Ramos (cell line): Measurements from ENCODE around the gene SFTPB.
"Not testable (repeated sequence)": the region's sequence is repeated elsewhere in the genome, so short reads cannot be mapped to it uniquely, and the experiment has no call there.

Experiments used
- in situ Hi-C: fragments of 300-500 bp; cut with MboI; formaldehyde crosslinking; loops from one replicate; pipeline ENCODE4 v1.14.3; 2022; ENCODE audit warnings: low sequenced_read_pairs; ENCODE audit not compliant: unreplicated experiment

Gene SFTPB

GRCh38 chr2:85668009-85668856 lies at the start of gene SFTPB:
Gene SFTPB (minus strand): TSS chr2:85668199. CDS start chr2:85668183, 16 bp downstream.
- in situ Hi-C loops = no loop called here

DNA sequence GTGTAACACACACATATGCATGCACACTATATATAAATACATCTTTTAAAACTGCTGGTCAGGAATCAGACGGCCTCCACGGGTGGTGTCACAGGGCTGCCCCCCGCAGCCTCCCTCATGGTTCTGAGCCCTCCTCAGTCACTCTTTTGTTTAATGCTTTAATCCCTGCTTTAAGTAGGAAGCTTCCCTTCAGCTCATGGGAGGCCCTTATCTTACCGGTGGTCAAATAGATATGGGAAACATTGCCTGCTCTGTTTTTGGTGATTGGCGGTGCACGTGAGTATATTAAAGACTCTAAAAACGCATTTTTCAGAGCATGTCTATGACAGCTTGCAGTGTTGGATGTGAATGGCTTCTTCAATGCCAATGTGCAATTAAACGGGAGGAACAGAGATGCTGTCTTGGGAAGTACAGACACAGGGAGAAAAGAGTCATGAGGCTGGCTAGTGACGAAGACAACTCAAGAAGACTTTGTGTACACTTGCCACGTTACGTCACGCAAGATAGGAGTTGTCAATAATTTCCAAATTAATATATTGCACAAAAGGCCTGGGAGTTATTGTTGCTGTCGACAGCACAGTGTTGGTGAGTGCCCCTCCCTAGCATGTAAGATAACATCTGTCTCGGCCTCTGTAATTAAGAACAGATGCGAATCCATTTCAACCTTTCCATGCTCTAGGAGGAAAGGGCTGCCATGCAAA lies 49.5 kb upstream of the SFTPB start:
- in situ Hi-C loops = no loop called here

GRCh38 chr2:85716346-85716914 lies 48.4 kb upstream of the SFTPB start:
- in situ Hi-C loops = no loop called here

DNA sequence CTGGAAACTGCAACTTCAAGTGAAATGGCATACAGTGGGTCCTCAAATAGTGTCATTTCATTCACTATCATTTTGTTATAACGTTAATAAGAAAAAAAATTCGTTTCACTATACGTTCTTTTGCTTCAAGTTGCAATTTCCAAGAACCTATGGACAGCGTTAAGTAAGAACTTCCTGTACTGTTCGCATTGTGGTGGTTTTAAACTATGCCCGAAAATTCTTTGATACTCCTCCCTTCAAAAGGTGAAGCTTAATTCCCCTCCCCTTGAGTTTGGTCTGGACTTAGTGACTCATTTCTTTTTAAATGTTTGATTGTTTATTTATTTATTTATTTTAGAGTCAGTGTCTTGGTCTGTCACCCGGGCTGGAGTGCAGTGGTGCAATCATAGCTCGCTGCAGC lies 46.8 kb upstream of the SFTPB start:
- in situ Hi-C loops = no loop called here

DNA sequence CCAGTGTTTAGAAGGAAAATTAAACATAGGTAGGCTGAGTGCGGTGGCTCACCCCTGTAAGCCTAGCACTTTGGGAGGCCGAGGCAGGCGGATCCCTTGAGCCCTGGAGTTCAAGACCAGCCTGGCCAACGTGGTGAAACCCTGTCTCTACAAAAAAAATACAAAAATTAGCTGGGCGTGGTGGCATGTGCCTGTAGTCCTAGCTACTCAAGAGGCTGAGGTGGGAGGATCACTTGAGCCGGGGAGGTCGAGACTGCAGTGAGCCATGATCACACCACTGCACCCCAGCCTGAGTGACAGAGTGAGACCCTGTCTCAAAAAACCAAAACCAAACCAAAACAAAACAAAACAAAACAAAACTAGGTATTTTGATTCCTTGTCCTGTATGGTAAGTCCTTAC lies 46.4 kb upstream of the SFTPB start:
- in situ Hi-C loops = not testable (repeated sequence)

GRCh38 chr2:85713836-85714235 lies 45.8 kb upstream of the SFTPB start:
- in situ Hi-C loops = no loop called here

- in situ Hi-C loops = no loop called here
Measured at GRCh38 chr2:85712849-85713612, 45.0 kb upstream of the SFTPB start.

DNA sequence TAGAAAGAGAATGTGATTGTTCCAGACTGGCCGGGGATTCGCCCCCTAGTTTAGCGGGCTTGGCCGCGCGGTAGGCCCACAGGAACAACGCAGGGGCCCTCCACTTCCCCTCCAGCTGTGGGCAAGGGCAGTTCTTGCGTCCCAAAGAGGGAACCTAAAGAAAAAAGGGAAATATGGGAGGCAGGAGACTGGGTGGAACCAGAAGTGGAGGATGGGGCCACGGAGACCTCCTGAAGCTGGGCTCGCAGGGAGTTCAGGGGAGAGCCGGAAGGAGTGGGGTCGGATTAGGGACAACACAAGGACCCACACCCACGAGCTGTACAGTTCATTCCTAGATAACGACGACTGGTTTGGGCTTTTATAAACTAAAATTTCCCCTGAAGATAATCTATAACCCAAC lies 44.3 kb upstream of the SFTPB start:
- in situ Hi-C loops = no loop called here

- in situ Hi-C loops = no loop called here
Measured at GRCh38 chr2:85711578-85712060, 43.6 kb upstream of the SFTPB start.

DNA sequence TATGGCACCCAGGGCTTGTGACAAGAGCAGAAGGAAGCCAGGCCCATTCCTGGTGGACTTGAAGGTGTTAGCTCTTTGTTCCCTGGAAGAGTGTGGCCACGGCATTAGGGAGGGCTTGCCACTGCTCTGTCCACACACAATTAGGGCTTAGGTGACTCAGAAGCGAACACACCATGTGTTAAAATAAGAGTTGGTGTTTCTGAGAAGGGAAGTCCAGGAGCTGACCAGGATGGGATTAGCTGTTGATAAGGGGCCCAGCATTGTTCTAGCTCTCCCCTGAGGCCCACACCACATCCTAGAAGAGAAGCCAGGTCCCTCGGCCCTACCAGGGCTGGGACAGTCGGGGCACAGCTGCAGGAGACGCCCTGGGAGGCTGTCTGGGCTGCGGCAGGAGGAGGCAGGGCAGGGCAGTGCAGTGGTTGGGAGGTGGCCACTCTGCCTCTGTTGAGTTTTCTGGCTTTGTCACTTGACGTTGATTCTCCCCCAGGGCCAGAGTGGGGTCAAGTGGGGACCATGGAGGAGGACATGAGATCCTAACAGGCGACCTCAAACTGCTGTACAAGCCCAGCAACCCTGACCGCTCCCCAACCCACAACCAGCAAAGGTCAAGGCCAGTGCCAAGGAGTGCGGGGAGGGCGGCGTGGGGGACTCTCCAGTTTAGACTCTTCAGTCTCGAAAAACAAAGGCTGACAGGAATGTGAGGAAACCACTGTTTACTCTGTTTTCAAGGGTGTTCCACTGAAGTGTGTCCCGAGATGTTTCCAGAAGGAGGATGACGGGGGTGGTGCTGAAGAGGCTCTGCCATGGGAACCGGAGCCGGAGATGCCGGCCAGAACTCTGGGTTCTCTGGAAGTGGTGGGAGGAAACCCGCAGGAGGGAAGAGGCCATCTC lies 42.9 kb upstream of the SFTPB start:
- in situ Hi-C loops = no loop called here

DNA sequence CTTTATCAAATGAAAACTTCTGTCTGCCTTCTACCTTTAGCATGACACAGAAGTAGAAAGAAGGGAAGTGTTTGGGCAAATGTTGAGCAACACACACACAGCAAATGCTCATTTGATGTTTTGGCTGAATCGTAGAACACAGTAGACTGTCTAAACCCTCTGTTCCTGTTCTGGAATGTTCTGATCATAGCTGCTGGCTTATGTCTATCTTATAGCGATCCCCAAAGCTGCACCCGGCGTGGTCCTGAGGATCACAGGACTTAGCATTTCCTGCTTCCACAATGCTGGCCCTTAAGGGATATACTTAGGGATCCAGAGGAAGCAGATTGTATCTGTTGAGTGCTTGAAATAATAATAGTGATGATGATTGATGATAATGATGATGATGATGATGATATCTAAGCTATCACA lies 41.4 kb upstream of the SFTPB start:
- in situ Hi-C loops = no loop called here

DNA sequence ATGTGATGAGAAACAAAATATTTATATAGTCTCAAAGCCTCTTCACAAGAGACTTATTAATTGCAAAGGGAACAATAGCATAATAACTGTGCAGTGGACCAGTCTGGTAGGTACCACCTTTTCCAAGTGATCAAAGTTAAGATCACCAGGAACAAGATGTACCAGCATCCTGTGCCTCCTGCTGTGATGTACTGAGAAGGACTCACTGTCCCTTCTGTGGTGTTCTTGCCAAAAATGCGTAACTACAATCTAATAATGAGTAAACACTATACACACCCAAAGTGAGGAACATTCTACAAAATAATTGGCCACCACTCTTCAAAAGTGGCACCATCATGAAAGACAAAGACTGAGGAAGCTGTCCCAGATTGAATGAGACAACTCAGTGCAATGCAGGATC lies 40.6 kb upstream of the SFTPB start:
- in situ Hi-C loops = no loop called here

DNA sequence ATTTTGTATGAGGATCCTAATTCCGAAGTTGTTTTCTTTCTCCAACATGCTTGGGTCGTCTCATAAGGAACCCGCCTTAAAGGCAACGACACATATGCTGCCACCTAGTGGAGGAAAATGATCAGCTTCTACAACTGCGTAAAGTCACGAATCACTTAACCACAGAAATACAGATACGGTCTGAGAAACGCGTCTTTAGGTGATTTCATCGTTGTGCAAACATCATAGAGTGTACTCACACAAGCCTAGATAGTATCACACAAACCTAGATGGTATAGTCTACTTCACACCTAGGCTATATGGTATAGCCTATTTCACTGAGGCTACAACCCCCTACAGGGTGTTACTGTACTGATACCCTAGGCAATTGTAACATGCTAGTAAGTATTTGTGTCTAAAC lies 39.3 kb upstream of the SFTPB start:
- in situ Hi-C loops = no loop called here

- in situ Hi-C loops = no loop called here
Measured at GRCh38 chr2:85706599-85707296, 38.7 kb upstream of the SFTPB start.

DNA sequence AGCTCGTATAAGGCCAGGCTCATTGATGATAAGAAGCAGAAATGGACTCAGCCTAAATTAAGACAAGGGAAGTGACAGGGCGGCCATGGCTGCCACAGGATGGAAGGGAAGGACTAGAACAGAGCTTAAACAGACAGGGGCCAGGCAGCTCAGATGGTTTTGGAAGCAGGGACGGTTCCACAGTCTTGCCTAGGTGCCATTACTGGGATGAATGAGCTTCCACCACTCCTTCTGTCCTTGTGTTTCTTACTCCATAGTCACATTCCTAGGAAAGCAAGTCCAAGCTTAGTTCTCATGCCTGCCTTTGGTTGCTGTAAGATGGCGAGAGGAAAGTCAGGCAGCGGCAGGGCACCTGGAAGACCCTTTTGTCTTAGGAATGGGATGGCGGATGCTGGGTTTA lies 38.1 kb upstream of the SFTPB start:
- in situ Hi-C loops = no loop called here

- in situ Hi-C loops = no loop called here
Measured at GRCh38 chr2:85705680-85706039, 37.7 kb upstream of the SFTPB start.

GRCh38 chr2:85704800-85705679 lies 37.0 kb upstream of the SFTPB start:
- in situ Hi-C loops = no loop called here

DNA sequence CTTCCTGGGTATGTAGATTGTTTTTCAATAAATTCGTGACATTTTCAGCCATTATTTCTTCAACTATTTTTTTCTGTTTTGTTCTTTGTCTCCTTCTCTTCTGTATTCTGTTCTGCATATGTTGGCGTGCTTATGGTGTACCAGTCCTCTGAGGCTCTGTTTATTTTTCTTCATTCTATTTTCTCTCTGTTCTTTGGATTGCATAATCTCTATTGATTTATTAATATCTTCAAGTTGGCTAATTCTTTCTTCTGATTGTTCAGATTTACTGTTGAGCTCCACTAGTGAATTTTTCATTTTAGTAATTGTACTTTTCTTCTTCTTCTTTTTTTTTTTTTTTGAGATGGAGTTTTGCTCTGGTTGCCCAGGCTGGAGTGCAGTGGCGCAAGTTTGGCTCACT lies 36.0 kb upstream of the SFTPB start:
- in situ Hi-C loops = no loop called here
